ENCODE data around the gene ADCY5.

ADCY5 gene

DNA sequence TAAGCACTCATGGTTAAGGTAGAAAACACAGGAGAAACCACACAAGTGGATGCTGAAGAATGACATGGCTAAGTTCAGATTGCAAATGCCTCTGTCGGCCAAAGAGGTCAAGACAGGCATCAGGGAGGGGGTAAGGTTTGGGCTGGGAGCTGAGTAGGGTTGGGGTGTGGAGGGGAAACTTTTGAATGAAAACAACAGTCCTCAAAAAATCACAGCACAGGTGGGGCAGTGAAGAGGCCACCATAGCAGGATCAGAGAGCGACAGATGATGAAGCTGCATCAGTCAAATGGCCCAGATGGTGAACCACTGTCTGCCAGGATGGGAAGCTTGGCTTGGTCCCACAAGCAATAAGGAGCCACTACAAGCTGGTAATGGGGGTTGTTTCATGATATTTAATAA, 74.9 kb downstream of the ADCY5 start:
- Histone ChIP-seq H3K79me2 (ENCODE audit: insufficient read depth, low read length) (no peaks in the 10 kb centered on the region), H3K27me3 (ENCODE audit: insufficient read depth, low read length) (no peaks in the 10 kb centered on the region), H3K27ac (ENCODE audit: low read depth, low read length, poor library complexity, severe bottlenecking) (no peak overlapping the region), H4K20me1 (ENCODE audit: insufficient read depth, low read length) (no peaks in the 10 kb centered on the region), H3K9me2 (ENCODE audit: low read depth, low read length) (no peaks in the 10 kb centered on the region), H3K4me1 (ENCODE audit: insufficient read depth, low read length, severe bottlenecking) (no peaks in the 10 kb centered on the region), H3K9ac (ENCODE audit: low read length) (no peak overlapping the region), H3K9me3 (ENCODE audit: low read length) (no peaks in the 10 kb centered on the region), H3K36me3 (ENCODE audit: insufficient read depth, low read length) (no peaks in the 10 kb centered on the region), H3K4me2 (ENCODE audit: low read length) (no peak overlapping the region), H3K4me3 (ENCODE audit: low read depth, low read length, poor library complexity, severe bottlenecking) (no peak overlapping the region), H3F3A (ENCODE audit: insufficient read depth, low read length) (no peaks in the 10 kb centered on the region), H2AFZ (ENCODE audit: low read length) (no peak overlapping the region)
- TF ChIP-seq, protein P1, sequence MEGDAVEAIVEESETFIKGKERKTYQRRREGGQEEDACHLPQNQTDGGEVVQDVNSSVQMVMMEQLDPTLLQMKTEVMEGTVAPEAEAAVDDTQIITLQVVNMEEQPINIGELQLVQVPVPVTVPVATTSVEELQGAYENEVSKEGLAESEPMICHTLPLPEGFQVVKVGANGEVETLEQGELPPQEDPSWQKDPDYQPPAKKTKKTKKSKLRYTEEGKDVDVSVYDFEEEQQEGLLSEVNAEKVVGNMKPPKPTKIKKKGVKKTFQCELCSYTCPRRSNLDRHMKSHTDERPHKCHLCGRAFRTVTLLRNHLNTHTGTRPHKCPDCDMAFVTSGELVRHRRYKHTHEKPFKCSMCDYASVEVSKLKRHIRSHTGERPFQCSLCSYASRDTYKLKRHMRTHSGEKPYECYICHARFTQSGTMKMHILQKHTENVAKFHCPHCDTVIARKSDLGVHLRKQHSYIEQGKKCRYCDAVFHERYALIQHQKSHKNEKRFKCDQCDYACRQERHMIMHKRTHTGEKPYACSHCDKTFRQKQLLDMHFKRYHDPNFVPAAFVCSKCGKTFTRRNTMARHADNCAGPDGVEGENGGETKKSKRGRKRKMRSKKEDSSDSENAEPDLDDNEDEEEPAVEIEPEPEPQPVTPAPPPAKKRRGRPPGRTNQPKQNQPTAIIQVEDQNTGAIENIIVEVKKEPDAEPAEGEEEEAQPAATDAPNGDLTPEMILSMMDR (IDR thresholded peaks at IDR 0.05; ENCODE audit: low read length), result no peak
- no peak for TF ChIP-seq EZH2 (IDR thresholded peaks at IDR 0.05; ENCODE audit: borderline replicate concordance, low read length)

DNA sequence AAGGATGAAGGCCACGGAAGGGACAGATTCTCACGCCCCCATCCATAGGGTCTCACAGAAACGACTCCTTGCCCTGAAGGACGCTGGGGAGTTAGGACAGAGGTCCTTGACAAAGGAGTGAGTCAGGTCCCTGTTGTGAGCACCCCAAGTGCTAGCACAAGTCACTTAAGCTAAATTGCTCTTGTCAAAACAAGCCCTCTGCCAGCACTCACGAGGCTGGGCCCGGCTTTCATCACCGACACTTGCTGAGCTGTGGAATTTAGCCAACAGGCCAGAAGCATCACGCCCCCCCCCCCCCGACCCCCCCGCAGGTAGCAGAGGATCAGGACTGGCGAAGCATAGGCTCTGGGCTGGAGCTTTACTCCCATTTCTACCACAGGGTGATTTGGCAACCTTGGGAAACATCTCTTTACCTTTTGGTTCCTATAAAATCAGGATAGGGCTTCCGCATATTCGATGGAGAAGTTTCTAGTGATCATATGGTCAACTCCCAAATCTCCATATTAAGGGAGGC, 75.4 kb downstream of the ADCY5 start:
- Histone ChIP-seq H3K4me1 (ENCODE audit: insufficient read depth, low read length, severe bottlenecking) (no peaks in the 10 kb centered on the region), H3K9ac (ENCODE audit: low read length) (no peak overlapping the region), H3F3A (ENCODE audit: insufficient read depth, low read length) (no peaks in the 10 kb centered on the region), H3K27ac (ENCODE audit: low read depth, low read length, poor library complexity, severe bottlenecking) (no peak overlapping the region), H4K20me1 (ENCODE audit: insufficient read depth, low read length) (no peaks in the 10 kb centered on the region), H3K4me3 (ENCODE audit: low read depth, low read length, poor library complexity, severe bottlenecking) (no peak overlapping the region), H3K79me2 (ENCODE audit: insufficient read depth, low read length) (no peaks in the 10 kb centered on the region), H2AFZ (ENCODE audit: low read length) (no peak overlapping the region), H3K9me2 (ENCODE audit: low read depth, low read length) (no peaks in the 10 kb centered on the region), H3K36me3 (ENCODE audit: insufficient read depth, low read length) (no peaks in the 10 kb centered on the region), H3K27me3 (ENCODE audit: insufficient read depth, low read length) (no peaks in the 10 kb centered on the region), H3K4me2 (ENCODE audit: low read length) (no peak overlapping the region), H3K9me3 (ENCODE audit: low read length) (no peaks in the 10 kb centered on the region)
- TF ChIP-seq, protein P1 (IDR thresholded peaks at IDR 0.05; ENCODE audit: low read length), result no peak
- no peak for TF ChIP-seq EZH2 (IDR thresholded peaks at IDR 0.05; ENCODE audit: borderline replicate concordance, low read length)

DNA sequence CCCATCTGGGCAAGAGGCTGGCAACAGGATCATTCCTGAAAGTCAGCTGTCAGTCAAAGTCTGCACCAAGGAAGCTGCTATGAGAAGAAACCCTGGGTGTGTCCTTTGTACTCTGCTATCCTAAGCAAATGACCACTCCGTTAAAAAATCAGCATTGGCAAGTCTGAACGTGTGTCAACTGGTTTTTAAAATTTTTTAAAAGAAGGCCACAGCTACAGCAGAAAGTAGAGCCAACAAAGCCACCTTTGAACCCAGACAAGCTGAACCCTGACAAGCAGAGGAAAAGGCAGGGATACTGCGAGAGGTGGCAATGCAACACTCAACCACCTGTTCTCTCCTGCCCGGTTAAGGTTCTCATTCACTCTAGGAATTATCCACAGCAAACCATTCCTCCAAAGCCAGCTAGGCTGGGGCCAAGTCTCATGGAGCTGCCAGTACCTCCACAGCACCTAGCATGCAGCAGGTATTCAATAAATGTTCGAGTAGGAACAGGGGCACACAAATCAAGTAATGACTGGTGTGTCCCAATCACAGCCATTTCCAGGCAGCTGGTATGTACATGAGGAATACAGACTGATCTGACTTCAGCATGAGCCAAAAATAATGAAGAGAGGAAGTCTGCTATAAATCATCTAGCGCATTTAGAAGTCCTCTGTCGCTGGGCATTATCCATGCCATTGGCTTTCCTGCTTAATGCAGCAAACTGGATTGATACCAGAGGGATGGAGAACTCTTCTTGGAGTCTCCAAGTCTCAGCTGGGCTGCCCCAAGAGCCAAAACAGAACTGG, 76.0 kb downstream of the ADCY5 start:
- H3K9me3 ChIP-seq (ENCODE audit: low read length), result no peaks in the 10 kb centered on the region
- H3F3A ChIP-seq (ENCODE audit: insufficient read depth, low read length), result no peaks in the 10 kb centered on the region
- H3K36me3 ChIP-seq (ENCODE audit: insufficient read depth, low read length), result no peaks in the 10 kb centered on the region
- no peak overlapping the region for H3K4me3 ChIP-seq (ENCODE audit: low read depth, low read length, poor library complexity, severe bottlenecking)
- no peaks in the 10 kb centered on the region for H3K9me2 ChIP-seq (ENCODE audit: low read depth, low read length)
- no peak overlapping the region for H3K27ac ChIP-seq (ENCODE audit: low read depth, low read length, poor library complexity, severe bottlenecking)
- TF ChIP-seq, protein P1 (IDR thresholded peaks at IDR 0.05; ENCODE audit: low read length), result no peak
- no peak for TF ChIP-seq EZH2 (IDR thresholded peaks at IDR 0.05; ENCODE audit: borderline replicate concordance, low read length)
- H3K4me2 ChIP-seq (ENCODE audit: low read length), result no peak overlapping the region
- H2AFZ ChIP-seq (ENCODE audit: low read length), result no peak overlapping the region
- no peak overlapping the region for H3K9ac ChIP-seq (ENCODE audit: low read length)
- H3K79me2 ChIP-seq (ENCODE audit: insufficient read depth, low read length), result no peaks in the 10 kb centered on the region
- H3K27me3 ChIP-seq (ENCODE audit: insufficient read depth, low read length), result no peaks in the 10 kb centered on the region
- H4K20me1 ChIP-seq (ENCODE audit: insufficient read depth, low read length), result no peaks in the 10 kb centered on the region
- no peaks in the 10 kb centered on the region for H3K4me1 ChIP-seq (ENCODE audit: insufficient read depth, low read length, severe bottlenecking)

All from OCI-LY1 (cell line).